Vagina (tissue), 2 donors: ENCODE data around the gene ZNF398.

Experiments
- CTCF ChIP-seq, 3 experiments: fragments of 450-650 bp in 2 of 3; fragments of 200-600 bp in 1 of 3; sonication (generic) in 1 of 3; IDR thresholded peaks; one replicate each; pipeline ENCODE4 v1.5.1; 2017 to 2019; ENCODE audit warnings: antibody characterized with exemption in 3 of 3, mild to moderate bottlenecking in 2 of 3, moderate library complexity in 2 of 3
- POLR2A ChIP-seq, 2 donors: fragments of 450-650 bp; IDR thresholded peaks; one replicate each; pipeline ENCODE4 v1.6.1; 2017; ENCODE audit warnings: antibody characterized with exemption in 2 of 2, mild to moderate bottlenecking in 2 of 2, moderate library complexity in 2 of 2

- no peak for TF ChIP-seq CTCF (IDR thresholded peaks at IDR 0.05)
- TF ChIP-seq POLR2A (IDR thresholded peaks at IDR 0.05): no peak
Measured at GRCh38 chr7:149199234-149199995, 52.2 kb downstream of the ZNF398 start.
